HG03095 (cell line): Measurements from ENCODE around the gene SERBP1.

Experiments used
- ATAC-seq: cut with Tn5 transposase; IDR thresholded peaks from one replicate; pipeline ENCODE4 v1.9.1; 2021; ENCODE audit warnings: moderate library complexity; ENCODE audit not compliant: unreplicated experiment

The SERBP1 gene

GRCh38 chr1:67368046-67368514 is 62.1 kb downstream of the SERBP1 start:
- ATAC-seq = no peak

DNA sequence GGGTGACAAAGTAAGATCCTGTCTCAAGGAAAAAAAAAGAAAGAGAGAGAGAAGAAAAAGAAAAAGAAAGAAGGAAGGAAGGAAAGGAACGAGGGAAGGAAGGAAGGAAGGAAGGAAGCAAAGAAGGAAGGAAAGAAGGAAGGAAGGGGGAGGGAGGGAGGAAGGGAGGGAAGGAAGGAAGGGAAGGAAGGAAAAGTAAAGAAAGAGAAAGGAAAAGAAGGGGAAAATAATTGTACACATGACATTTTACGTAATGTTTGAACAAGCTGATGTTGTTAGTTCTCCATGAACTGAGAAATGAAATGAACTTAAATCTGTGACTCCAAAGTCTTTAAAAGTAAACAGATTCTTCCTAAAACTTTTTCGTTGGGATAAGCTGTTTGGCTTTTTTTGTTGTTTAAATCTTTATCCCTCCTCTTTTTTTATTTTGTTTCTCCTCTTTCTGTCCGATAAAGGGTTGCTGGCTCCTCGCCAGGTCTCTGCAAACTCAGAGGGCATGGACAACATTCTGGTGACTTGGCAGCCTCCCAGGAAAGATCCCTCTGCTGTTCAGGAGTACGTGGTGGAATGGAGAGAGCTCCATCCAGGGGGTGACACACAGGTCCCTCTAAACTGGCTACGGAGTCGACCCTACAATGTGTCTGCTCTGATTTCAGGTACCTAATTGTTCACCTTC is 62.7 kb downstream of the SERBP1 start:
- ATAC-seq = no peak

DNA sequence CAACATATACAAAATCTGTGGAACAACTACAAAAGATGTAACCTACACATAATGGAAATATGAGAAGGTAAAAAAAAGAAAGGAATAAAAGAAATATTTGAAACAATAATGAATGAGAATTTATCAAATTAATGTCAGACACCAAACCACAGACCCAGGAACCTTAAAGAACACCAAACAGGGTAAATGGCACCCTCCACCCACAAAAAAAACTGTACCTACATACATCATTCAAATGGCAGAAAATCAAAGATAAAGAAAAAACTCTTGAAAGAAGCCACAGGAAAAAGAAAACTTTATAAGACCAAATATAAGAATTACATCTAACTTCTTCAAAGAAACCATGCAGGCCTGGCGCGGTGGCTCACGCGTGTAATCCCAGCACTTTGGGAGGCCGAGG is 68.6 kb downstream of the SERBP1 start:
- ATAC-seq = no peak

- ATAC-seq = no peak
Measured at GRCh38 chr1:67359592-67359991, 70.6 kb downstream of the SERBP1 start.
